AG09319 (cell line): Measurements from ENCODE around the gene CEP85L.

ENCODE experiments used
- DNase-seq: peaks from one replicate; pipeline ENCODE4 v3.0.0-alpha.2; 2010; ENCODE audit warnings: low read depth; ENCODE audit errors: extremely low read depth
- TF ChIP-seq, protein P1 (sequence below): IDR thresholded peaks from 2 replicates; pipeline ENCODE4 v1.5.1; 2011; ENCODE audit warnings: low read depth, mild to moderate bottlenecking, inconsistent platforms, low read length, moderate library complexity

The CEP85L gene

GRCh38 chr6:118535176-118535844 is 116.1 kb downstream of the CEP85L start:
- TF ChIP-seq, protein P1, sequence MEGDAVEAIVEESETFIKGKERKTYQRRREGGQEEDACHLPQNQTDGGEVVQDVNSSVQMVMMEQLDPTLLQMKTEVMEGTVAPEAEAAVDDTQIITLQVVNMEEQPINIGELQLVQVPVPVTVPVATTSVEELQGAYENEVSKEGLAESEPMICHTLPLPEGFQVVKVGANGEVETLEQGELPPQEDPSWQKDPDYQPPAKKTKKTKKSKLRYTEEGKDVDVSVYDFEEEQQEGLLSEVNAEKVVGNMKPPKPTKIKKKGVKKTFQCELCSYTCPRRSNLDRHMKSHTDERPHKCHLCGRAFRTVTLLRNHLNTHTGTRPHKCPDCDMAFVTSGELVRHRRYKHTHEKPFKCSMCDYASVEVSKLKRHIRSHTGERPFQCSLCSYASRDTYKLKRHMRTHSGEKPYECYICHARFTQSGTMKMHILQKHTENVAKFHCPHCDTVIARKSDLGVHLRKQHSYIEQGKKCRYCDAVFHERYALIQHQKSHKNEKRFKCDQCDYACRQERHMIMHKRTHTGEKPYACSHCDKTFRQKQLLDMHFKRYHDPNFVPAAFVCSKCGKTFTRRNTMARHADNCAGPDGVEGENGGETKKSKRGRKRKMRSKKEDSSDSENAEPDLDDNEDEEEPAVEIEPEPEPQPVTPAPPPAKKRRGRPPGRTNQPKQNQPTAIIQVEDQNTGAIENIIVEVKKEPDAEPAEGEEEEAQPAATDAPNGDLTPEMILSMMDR: no peak
- no peak for DNase-seq

GRCh38 chr6:118530942-118531341 is 120.4 kb downstream of the CEP85L start:
- DNase-seq: no peak
- TF ChIP-seq, protein P1: no peak

GRCh38 chr6:118529756-118530155 is 121.6 kb downstream of the CEP85L start:
- DNase-seq: no peak
- TF ChIP-seq, protein P1: no peak

GRCh38 chr6:118528129-118528528 is 123.3 kb downstream of the CEP85L start:
- DNase-seq: no peak
- TF ChIP-seq, protein P1: no peak

DNA sequence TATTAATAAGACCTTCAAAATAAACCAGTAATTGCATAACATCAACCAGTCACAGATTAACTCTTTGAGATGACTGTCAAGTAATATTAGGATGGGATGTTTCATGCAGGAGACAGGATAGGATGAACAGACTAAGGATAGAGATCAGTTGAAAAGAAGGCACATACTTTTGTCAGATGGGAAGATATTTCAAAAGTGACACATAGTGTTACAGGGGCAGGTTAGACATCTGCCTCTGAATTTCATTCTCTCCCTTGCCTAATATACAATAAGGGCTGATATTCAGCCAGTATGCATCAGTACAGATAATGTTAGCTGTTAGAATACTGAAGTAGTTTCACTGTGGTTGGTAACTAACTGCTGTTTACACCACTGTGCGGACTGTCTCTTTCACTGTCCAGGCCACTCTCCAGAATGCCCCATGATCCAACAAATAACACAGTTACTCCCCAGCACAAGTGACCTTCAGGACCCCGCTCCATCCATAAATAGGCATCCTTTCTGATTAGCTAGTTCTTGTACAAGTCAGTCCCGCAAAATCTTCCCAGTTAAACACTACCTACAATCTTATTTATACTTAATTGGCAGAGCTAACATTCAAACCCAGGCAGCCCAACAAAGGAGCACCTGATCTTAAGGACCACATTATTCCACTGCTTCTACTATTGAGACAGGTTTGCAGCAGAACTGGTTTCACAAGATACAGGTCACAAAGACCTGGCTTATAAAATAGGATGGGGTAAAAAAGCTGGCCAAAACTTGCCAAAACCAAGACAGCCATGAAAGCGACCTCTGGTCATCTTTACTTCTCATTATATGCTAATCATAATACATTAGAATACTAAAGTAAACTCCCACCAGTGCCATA is 125.2 kb downstream of the CEP85L start:
- no peak for DNase-seq
- TF ChIP-seq, protein P1: no peak

- no peak for DNase-seq
- TF ChIP-seq, protein P1: no peak
Measured at GRCh38 chr6:118524686-118525085, 126.7 kb downstream of the CEP85L start.

- TF ChIP-seq, protein P1: no peak
- DNase-seq: no peak
Measured at GRCh38 chr6:118523216-118523615, 128.2 kb downstream of the CEP85L start.
